PC-9 (cell line): ENCODE measurements around the gene HTR7. TPM values are rescaled to one million over a fixed set of nuclear protein-coding genes. Genes with fewer than 3 reads are reported as not detected.

Source experiments
- BruUV-seq: library from RNA; stranded (reverse); fragments of 400-500 nt; replicated peaks from 2 replicates; lab custom pipeline; 2021; lab: Mats Ljungman, UMichigan
- CTCF ChIA-PET: fragments of 300-600 bp; sonication (Branson Sonifier 250); formaldehyde crosslinking; loops from one replicate; lab custom pipeline; 2022; ENCODE audit warnings: antibody characterized with exemption; lab: Charles Lee
- POLR2A ChIA-PET: fragments of 300-600 bp; sonication (Branson Sonifier 250); formaldehyde crosslinking; loops from one replicate; lab custom pipeline; 2022; ENCODE audit warnings: antibody characterized with exemption; ENCODE audit not compliant: unreplicated experiment; lab: Charles Lee
- DNase-seq, 2 experiments: peaks; one replicate each; pipeline versions ENCODE4 v3.0.0 to v3.0.0-alpha.2; 2015 to 2022; ENCODE audit warnings: mixed read lengths in 1 of 2
- H2AFZ ChIP-seq: fragments of 200-600 bp; sonication (generic); 2 replicates; pipeline ENCODE4 v1.8.1; 2017; ENCODE audit warnings: antibody characterized with exemption
- H3F3A ChIP-seq: fragments of 200-600 bp; sonication (generic); 2 replicates; pipeline ENCODE4 v1.8.1; 2017; ENCODE audit warnings: antibody characterized with exemption, mild to moderate bottlenecking, low read depth; ENCODE audit not compliant: insufficient read depth
- H3K27ac ChIP-seq: fragments of 200-600 bp; sonication (generic); 2 replicates; pipeline ENCODE4 v1.6.1; 2016; ENCODE audit warnings: mixed run types
- H3K27me3 ChIP-seq: fragments of 200-600 bp; sonication (generic); 2 replicates; pipeline ENCODE4 v1.6.1; 2016; ENCODE audit warnings: low read depth, mixed run types; ENCODE audit not compliant: insufficient read depth
- H3K36me3 ChIP-seq: fragments of 200-600 bp; sonication (generic); 2 replicates; pipeline ENCODE4 v1.6.1; 2016; ENCODE audit warnings: low read depth, mixed run types
- H3K4me1 ChIP-seq: fragments of 200-600 bp; sonication (generic); replicated peaks from 2 replicates; pipeline ENCODE4 v1.6.1; 2016; ENCODE audit warnings: mixed run types; ENCODE audit not compliant: insufficient read depth
- H3K4me2 ChIP-seq: fragments of 200-600 bp; sonication (generic); 2 replicates; pipeline ENCODE4 v1.6.1; 2017; ENCODE audit warnings: mixed run types
- H3K4me3 ChIP-seq: fragments of 200-600 bp; sonication (generic); 2 replicates; pipeline ENCODE4 v1.6.1; 2016; ENCODE audit warnings: mixed run types
- H3K79me2 ChIP-seq: fragments of 200-600 bp; sonication (generic); 2 replicates; pipeline ENCODE4 v1.6.1; 2017; ENCODE audit warnings: low read depth, mixed run types
- H3K9me2 ChIP-seq: fragments of 200-600 bp; sonication (generic); 2 replicates; pipeline ENCODE4 v1.8.1; 2017; ENCODE audit warnings: mild to moderate bottlenecking; ENCODE audit not compliant: insufficient read depth
- H3K9me3 ChIP-seq: fragments of 200-600 bp; sonication (generic); 2 replicates; pipeline ENCODE4 v1.8.1; 2016; ENCODE audit warnings: low read depth; ENCODE audit not compliant: insufficient read depth
- H4K20me1 ChIP-seq: fragments of 200-600 bp; sonication (generic); 2 replicates; pipeline ENCODE4 v1.8.1; 2017; ENCODE audit not compliant: insufficient read depth
- EZH2 ChIP-seq: fragments of 200-600 bp; sonication (generic); IDR thresholded peaks from 2 replicates; pipeline ENCODE4 v1.8.0; 2017; ENCODE audit warnings: antibody characterized with exemption, low read depth
- intact Hi-C: fragments of 100-400 bp; cut with micrococcal nuclease; formaldehyde crosslinking; loops from one replicate; pipeline ENCODE4 v1.10.0; 2022; ENCODE audit not compliant: unreplicated experiment
- total RNA-seq: library from RNA; stranded (reverse); gene quantifications from 2 replicates; pipeline ENCODE4 v1.2.3, GENCODE V29; 2021
- TF ChIP-seq, protein P1 (sequence below): fragments of 200-600 bp; sonication (generic); conservative IDR thresholded peaks from 2 replicates; pipeline ENCODE4 v1.6.1; 2017; ENCODE audit warnings: mixed run types, antibody characterized with exemption, mild to moderate bottlenecking, moderate library complexity

Gene HTR7
- total RNA-seq, 1 experiment from 2014 or later = 0.52 TPM

DNA sequence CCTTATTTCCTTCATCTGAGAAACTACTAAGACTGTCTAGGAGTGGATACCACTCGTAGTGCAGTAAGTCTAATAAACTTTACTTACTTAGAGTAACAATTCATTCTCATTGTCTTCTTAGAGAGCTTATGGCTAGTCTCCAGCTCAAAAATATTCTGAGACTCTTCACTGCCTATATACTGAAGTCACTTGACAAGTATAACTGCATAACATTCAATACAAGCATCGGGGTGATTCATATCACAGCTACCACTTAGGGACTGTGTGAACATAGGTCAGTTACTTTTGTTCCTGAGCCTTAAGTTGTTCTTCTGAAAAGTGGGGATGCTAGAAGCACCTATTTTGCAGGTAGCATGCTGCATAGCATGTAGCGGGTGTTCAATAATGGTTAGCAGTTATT is 111.0 kb downstream of the HTR7 start:
- peaks cover 8% of the 10 kb centered on the region for H3K4me1 ChIP-seq
- no peak overlapping the region for H3K4me2 ChIP-seq
- H3K9me3 ChIP-seq = no peaks in the 10 kb centered on the region
- H3F3A ChIP-seq = no peaks in the 10 kb centered on the region
- H3K36me3 ChIP-seq = no peaks in the 10 kb centered on the region
- peak in 1 of 2 experiments; percentile 38 for DNase-seq
- H2AFZ ChIP-seq = no peak overlapping the region
- H3K4me3 ChIP-seq = no peak overlapping the region
- no TSS peak for BruUV-seq
- intact Hi-C loops = no loop called here
- H3K27ac ChIP-seq = no peak overlapping the region
- no peaks in the 10 kb centered on the region for H3K79me2 ChIP-seq
- TF ChIP-seq, protein P1, sequence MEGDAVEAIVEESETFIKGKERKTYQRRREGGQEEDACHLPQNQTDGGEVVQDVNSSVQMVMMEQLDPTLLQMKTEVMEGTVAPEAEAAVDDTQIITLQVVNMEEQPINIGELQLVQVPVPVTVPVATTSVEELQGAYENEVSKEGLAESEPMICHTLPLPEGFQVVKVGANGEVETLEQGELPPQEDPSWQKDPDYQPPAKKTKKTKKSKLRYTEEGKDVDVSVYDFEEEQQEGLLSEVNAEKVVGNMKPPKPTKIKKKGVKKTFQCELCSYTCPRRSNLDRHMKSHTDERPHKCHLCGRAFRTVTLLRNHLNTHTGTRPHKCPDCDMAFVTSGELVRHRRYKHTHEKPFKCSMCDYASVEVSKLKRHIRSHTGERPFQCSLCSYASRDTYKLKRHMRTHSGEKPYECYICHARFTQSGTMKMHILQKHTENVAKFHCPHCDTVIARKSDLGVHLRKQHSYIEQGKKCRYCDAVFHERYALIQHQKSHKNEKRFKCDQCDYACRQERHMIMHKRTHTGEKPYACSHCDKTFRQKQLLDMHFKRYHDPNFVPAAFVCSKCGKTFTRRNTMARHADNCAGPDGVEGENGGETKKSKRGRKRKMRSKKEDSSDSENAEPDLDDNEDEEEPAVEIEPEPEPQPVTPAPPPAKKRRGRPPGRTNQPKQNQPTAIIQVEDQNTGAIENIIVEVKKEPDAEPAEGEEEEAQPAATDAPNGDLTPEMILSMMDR = no peak
- POLR2A ChIA-PET = no interaction called here
- CTCF ChIA-PET = no interaction called here
- no peaks in the 10 kb centered on the region for H4K20me1 ChIP-seq
- H3K9me2 ChIP-seq = no peaks in the 10 kb centered on the region
- no peaks in the 10 kb centered on the region for H3K27me3 ChIP-seq

DNA sequence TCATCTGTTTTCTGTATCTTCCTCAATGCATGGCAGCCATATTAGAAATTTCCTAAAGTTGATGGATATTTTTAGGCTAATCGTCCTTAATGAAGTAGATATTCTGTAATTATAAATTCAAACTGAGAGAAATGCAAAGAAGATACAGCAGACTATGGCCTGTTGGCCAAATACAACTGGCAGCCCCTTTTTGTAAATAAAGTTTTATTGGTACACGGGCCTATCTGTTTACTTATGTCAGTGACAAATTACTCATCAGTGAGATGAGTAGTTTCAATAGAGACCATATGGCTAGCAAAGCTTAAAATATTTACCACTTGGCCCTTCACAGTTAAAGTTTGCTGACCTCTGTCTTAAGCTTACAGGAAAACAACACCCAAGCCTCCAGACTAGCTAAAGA is 112.3 kb downstream of the HTR7 start:
- Histone ChIP-seq H4K20me1 (no peaks in the 10 kb centered on the region), H2AFZ (no peak overlapping the region), H3K36me3 (no peaks in the 10 kb centered on the region), H3K79me2 (no peaks in the 10 kb centered on the region), H3K9me2 (no peaks in the 10 kb centered on the region), H3F3A (no peaks in the 10 kb centered on the region), H3K4me3 (no peak overlapping the region), H3K4me1 (peaks cover 8% of the 10 kb centered on the region), H3K27ac (no peak overlapping the region), H3K9me3 (no peaks in the 10 kb centered on the region), H3K4me2 (no peak overlapping the region), H3K27me3 (no peaks in the 10 kb centered on the region)
- CTCF ChIA-PET = no interaction called here
- POLR2A ChIA-PET = no interaction called here
- TF ChIP-seq, protein P1 = no peak
- no peak for TF ChIP-seq EZH2
- no TSS peak for BruUV-seq
- intact Hi-C loops = no loop called here
- DNase-seq = no peak

DNA sequence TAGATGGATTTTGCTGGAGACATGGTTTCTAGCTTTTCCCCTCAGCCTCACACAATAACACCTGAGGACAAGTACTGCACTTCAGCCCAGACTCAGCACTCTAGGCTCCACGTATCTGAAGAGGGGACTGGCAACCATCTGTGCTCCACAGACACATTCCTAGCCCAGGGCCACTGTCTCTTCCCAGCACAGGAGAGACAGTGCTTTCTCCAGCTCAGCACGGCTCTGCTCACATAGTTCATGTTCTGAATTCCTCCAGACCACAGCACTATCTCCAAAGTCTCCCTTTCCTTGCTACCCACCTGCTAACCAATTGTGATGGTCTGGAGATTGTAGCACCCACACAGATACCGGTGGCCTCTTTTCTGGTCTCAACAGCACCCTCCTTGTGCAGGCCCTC is 114.5 kb downstream of the HTR7 start:
- CTCF ChIA-PET = no interaction called here
- no peaks in the 10 kb centered on the region for H3K79me2 ChIP-seq
- intact Hi-C loops = no loop called here
- no peak overlapping the region for H3K4me2 ChIP-seq
- peaks cover 8% of the 10 kb centered on the region for H3K4me1 ChIP-seq
- TF ChIP-seq, protein P1 = no peak
- no peak for TF ChIP-seq EZH2
- no TSS peak for BruUV-seq
- H4K20me1 ChIP-seq = no peaks in the 10 kb centered on the region
- H3K9me2 ChIP-seq = no peaks in the 10 kb centered on the region
- no peak for DNase-seq
- no peaks in the 10 kb centered on the region for H3K36me3 ChIP-seq
- no peaks in the 10 kb centered on the region for H3K9me3 ChIP-seq
- no peak overlapping the region for H2AFZ ChIP-seq
- no peak overlapping the region for H3K4me3 ChIP-seq
- no peaks in the 10 kb centered on the region for H3F3A ChIP-seq
- POLR2A ChIA-PET = no interaction called here
- H3K27me3 ChIP-seq = no peaks in the 10 kb centered on the region
- H3K27ac ChIP-seq = no peak overlapping the region
